ENCODE measurements around the gene SF3B4. TPM values are rescaled to one million over a fixed set of nuclear protein-coding genes. Genes with fewer than 3 reads are reported as not detected.

The SF3B4 gene
- total RNA-seq, 2 experiments from 2014 or later, result 16.7 to 70.4 TPM

DNA sequence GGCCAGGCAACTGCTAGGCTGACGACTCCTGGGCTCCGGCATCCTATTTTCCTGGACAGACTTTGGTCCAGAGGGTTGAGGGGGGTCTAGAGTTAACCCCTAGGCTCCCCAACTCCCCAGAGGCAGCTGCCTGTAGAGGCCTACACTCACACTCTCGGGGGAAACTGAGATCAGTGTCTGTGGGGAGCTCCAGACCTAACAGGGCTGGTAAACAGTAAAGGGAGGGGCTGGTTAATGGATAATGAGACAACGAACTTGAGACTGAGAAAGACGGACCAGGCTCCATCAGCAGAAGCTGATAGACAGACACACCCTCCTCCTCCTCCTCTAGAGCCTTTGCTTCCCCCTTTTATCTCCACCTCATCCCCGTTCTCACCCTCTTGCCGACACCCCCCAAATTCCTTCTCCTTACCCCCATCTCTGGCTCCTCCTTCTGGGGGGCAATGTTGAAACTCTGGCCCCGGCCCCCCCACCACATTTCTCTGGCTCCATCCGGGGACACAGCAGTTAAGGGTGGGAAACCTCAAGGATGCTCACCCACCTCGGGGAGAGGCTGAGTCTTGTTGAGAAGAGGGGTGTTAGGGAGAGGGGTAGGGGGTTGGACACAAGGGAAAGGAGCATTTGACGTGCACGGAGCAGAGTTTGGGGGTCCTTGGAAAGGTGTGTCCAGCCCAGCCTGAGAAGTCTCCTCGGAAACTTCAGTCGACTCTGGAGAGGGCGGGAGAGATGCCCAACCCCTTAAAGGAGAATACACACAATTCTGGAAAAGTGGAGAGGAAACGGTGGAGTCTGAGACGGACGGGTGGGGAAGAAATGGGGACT, 8.8 kb upstream of the SF3B4 start, which contains the start of gene MTMR11:
Gene MTMR11 (minus strand): TSS at position 710 of the 822 bp plus-strand sequence. CDS start 232 bp downstream, at position 478.
- BruUV-seq (replicated peaks), result no TSS peak
- H3K4me1 ChIP-seq (ENCODE audit: insufficient read depth, low read length, poor library complexity, severe bottlenecking), result peaks cover 12% of the 10 kb centered on the region
- TF ChIP-seq, protein P1, sequence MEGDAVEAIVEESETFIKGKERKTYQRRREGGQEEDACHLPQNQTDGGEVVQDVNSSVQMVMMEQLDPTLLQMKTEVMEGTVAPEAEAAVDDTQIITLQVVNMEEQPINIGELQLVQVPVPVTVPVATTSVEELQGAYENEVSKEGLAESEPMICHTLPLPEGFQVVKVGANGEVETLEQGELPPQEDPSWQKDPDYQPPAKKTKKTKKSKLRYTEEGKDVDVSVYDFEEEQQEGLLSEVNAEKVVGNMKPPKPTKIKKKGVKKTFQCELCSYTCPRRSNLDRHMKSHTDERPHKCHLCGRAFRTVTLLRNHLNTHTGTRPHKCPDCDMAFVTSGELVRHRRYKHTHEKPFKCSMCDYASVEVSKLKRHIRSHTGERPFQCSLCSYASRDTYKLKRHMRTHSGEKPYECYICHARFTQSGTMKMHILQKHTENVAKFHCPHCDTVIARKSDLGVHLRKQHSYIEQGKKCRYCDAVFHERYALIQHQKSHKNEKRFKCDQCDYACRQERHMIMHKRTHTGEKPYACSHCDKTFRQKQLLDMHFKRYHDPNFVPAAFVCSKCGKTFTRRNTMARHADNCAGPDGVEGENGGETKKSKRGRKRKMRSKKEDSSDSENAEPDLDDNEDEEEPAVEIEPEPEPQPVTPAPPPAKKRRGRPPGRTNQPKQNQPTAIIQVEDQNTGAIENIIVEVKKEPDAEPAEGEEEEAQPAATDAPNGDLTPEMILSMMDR (conservative IDR thresholded peaks at IDR 0.05; ENCODE audit: low read length), result no peak
- TF ChIP-seq EZH2phosphoT487 (IDR thresholded peaks at IDR 0.05; ENCODE audit: borderline replicate concordance, low read depth, low read length), result no peak
- CTCF ChIA-PET (ENCODE audit: unreplicated experiment), result interaction anchor here (0.6 kb wide), 1 partner anchor 251 kb away, joined by 3 read pairs; no protein-coding TSS in a partner anchor
- peak within 1 kb of the TSS; percentile 39 for H3K4me2 ChIP-seq (ENCODE audit: low read length)
- H3K79me2 ChIP-seq (ENCODE audit: insufficient read depth, low read depth, low read length), result no peaks in the 10 kb centered on the region
- POLR2A ChIA-PET, result no interaction called here
- H3K4me3 ChIP-seq (ENCODE audit: low read depth, low read length, poor library complexity, severe bottlenecking), result no peak within 1 kb of the TSS
- H3K9me3 ChIP-seq (ENCODE audit: low read length), result no peaks in the 10 kb centered on the region
- H3K9me2 ChIP-seq (ENCODE audit: insufficient read depth, low read length), result no peaks in the 10 kb centered on the region
- H3K36me3 ChIP-seq (ENCODE audit: insufficient read depth, low read length), result no peaks in the 10 kb centered on the region
- H3K27ac ChIP-seq (ENCODE audit: low read depth, low read length, poor library complexity, severe bottlenecking), result no peak within 1 kb of the TSS
- intact Hi-C loops (cut with micrococcal nuclease; ENCODE audit: unreplicated experiment), result no loop called here
- peak within 1 kb of the TSS; percentile 21; the same call in 1 of the 2 replicates for H2AFZ ChIP-seq (ENCODE audit: low read length)
- no peak for DNase-seq (ENCODE audit: low spot score)
- no peaks in the 10 kb centered on the region for H4K20me1 ChIP-seq (ENCODE audit: insufficient read depth, low read length)

GRCh38 chr1:149934356-149934755, 6.8 kb upstream of the SF3B4 start:
- H2AFZ ChIP-seq (ENCODE audit: low read length), result no peak overlapping the region
- no TSS peak for BruUV-seq (replicated peaks)
- no peaks in the 10 kb centered on the region for H3K9me2 ChIP-seq (ENCODE audit: insufficient read depth, low read length)
- no peaks in the 10 kb centered on the region for H3K79me2 ChIP-seq (ENCODE audit: insufficient read depth, low read depth, low read length)
- no peak for TF ChIP-seq EZH2phosphoT487 (IDR thresholded peaks at IDR 0.05; ENCODE audit: borderline replicate concordance, low read depth, low read length)
- TF ChIP-seq, protein P1 (conservative IDR thresholded peaks at IDR 0.05; ENCODE audit: low read length), result no peak
- no peaks in the 10 kb centered on the region for H4K20me1 ChIP-seq (ENCODE audit: insufficient read depth, low read length)
- intact Hi-C loops (cut with micrococcal nuclease; ENCODE audit: unreplicated experiment), result no loop called here
- H3K4me2 ChIP-seq (ENCODE audit: low read length), result no peak overlapping the region
- H3K9me3 ChIP-seq (ENCODE audit: low read length), result no peaks in the 10 kb centered on the region
- DNase-seq (ENCODE audit: low spot score), result no peak
- ChIA-PET POLR2A (no interaction called here), CTCF (ENCODE audit: unreplicated experiment) (no interaction called here)
- no peak overlapping the region for H3K27ac ChIP-seq (ENCODE audit: low read depth, low read length, poor library complexity, severe bottlenecking)
- no peaks in the 10 kb centered on the region for H3K36me3 ChIP-seq (ENCODE audit: insufficient read depth, low read length)
- H3K4me3 ChIP-seq (ENCODE audit: low read depth, low read length, poor library complexity, severe bottlenecking), result no peak overlapping the region
- H3K4me1 ChIP-seq (ENCODE audit: insufficient read depth, low read length, poor library complexity, severe bottlenecking), result peaks cover 19% of the 10 kb centered on the region

- H3K4me3 ChIP-seq (ENCODE audit: low read depth, low read length, poor library complexity, severe bottlenecking), result no peak overlapping the region
- no peaks in the 10 kb centered on the region for H3K9me2 ChIP-seq (ENCODE audit: insufficient read depth, low read length)
- H4K20me1 ChIP-seq (ENCODE audit: insufficient read depth, low read length), result no peaks in the 10 kb centered on the region
- CTCF ChIA-PET (ENCODE audit: unreplicated experiment), result no interaction called here
- DNase-seq (ENCODE audit: low spot score), result no peak
- H3K9me3 ChIP-seq (ENCODE audit: low read length), result no peaks in the 10 kb centered on the region
- intact Hi-C loops (cut with micrococcal nuclease; ENCODE audit: unreplicated experiment), result no loop called here
- H3K27ac ChIP-seq (ENCODE audit: low read depth, low read length, poor library complexity, severe bottlenecking), result no peak overlapping the region
- TF ChIP-seq, protein P1 (conservative IDR thresholded peaks at IDR 0.05; ENCODE audit: low read length), result no peak
- TF ChIP-seq EZH2phosphoT487 (IDR thresholded peaks at IDR 0.05; ENCODE audit: borderline replicate concordance, low read depth, low read length), result no peak
- H3K79me2 ChIP-seq (ENCODE audit: insufficient read depth, low read depth, low read length), result no peaks in the 10 kb centered on the region
- H3K36me3 ChIP-seq (ENCODE audit: insufficient read depth, low read length), result no peaks in the 10 kb centered on the region
- POLR2A ChIA-PET, result no interaction called here
- no TSS peak for BruUV-seq (replicated peaks)
- H3K4me2 ChIP-seq (ENCODE audit: low read length), result no peak overlapping the region
- no peak overlapping the region for H2AFZ ChIP-seq (ENCODE audit: low read length)
- peaks cover 30% of the 10 kb centered on the region for H3K4me1 ChIP-seq (ENCODE audit: insufficient read depth, low read length, poor library complexity, severe bottlenecking)
These were observed 5.6 kb upstream of the SF3B4 start for GRCh38 chr1:149933208-149933607.
